CD4-positive, alpha-beta T cell treated with Interleukin-1 beta for 1 hour (primary cell): ENCODE measurements around the gene COL27A1.

Source experiments
- DNase-seq, 2 donors: peaks; one replicate each; pipeline ENCODE4 v3.0.0-alpha.2; 2020 to 2022

Gene COL27A1

DNA sequence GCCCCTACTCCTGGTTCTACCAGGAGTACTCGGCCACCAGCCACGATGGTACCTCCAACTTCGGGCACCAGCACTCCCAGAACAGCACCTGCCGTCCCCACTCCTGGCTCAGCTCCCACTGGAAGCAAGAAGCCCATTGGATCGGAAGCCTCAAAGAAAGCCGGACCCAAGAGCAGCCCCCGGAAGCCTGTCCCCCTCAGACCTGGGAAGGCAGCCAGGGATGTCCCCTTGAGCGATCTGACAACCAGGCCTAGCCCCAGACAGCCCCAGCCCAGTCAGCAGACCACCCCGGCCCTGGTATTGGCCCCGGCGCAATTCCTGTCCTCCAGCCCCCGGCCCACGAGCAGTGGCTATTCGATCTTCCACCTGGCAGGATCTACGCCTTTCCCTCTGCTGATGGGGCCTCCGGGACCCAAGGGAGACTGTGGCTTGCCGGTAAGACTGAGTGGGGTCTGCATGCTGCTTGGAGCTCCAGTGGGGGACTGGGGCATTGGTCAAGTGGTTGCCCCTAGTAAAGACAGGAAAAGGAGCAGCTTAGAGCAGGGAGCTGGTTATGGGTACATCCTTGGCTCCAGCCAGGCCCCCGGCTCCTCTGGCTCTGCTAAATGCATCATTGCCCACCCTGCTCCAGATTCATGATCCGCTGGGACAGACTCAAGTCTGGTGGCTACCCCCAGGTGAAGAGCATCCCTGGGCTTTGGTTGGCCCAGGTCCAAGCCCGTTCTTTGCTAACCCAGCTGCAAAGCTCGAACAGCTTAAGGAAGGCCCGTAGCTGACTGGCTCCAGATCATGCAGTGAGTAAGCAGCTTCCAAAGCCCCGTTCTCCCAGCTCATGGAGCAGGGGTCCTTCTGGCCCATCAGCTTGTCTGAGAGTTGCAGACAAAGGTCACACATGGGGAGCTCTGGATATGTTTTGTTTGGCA is 14.0 kb downstream of the COL27A1 start:
- no peak for DNase-seq

DNA sequence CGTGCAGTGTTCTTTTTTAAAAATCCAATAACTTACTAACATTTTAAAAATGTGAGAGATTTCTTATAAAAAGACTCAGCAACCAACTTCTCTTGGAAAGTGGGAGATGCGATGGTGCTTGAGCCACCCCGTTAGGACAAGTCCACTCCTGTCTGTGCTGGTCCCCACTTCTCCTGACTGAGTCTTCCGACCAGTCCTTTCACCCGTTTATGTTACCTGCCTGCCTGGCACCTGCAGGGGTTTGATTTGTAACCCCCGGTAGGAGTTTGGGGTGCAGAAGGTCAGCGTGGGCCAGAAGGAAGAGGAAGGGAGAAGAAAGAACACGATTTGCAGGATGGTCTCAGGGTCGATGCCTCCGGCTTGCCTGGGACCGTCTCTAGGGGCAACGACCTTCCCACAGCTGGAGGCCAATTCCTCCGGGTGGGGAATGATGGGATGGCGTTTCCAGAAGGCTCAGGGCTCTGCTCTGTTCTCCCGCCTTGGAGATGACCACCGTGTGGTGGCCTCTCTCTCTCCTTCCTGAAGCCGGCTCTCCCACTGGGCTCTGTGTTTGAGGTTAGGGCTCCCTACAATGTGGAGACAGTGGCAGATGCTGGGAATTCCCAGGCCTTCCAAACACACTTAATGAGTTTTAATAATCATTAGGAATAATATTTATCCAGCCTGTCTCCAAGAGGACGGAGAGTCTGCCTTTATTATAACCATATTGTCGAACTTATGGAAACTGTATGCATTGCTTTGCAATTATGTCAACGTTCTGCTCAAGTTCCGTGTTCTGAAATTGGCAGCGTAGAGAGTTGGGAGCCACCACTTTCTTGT is 14.8 kb downstream of the COL27A1 start:
- no peak for DNase-seq

DNA sequence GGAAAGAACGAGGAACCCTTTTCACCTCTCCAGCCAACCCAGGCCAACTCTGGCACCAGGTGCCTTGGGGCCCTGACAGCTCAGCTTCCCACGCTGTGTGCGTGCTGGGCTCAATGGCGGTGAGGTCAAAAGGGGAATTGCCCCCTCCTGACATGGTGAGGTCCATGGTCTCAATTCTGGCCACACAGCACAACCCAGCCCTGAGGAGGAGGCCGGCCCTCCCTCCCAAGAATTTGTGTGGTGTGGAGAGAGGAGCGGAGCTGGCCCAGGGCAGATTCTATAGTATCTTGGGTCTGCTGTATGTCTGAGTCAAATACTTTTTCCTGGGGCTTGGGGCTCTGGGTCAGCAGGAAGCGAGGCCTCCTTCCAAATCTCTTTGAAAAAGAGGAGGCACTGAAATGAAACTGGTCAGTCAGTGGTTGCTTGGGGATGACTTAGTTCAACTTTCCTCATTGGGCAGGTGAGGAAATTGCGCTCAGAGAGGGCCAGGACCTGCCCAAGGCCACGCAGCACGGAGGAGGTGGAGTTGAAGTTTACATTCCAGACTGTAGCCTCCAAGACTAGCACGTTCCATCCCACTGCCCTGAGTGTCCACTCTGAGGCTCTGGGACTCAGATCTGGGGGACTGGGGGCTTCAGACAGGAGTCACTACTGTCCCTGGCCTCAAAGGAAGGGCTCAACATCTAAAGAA is 15.6 kb downstream of the COL27A1 start:
- DNase-seq = no peak

DNA sequence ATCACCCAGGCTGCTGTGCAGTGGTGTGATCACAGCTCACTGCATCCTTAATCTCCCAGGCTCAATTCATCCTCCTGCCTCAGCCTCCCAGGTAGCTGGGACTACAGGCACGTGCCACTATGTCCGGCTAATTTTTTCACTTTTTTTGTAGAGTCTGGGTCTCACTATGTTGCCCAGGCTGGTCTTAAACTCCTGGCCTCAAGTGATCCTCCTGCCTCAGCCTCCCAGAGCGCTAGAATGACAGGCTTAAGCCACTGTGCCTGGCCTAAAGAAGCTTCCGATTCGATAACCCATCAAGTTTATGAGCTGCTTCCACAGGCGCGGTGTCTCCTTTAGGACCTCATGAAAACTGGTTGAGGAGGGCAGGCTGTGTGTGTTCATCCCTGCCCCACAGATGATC is 16.2 kb downstream of the COL27A1 start:
- DNase-seq = no peak

DNA sequence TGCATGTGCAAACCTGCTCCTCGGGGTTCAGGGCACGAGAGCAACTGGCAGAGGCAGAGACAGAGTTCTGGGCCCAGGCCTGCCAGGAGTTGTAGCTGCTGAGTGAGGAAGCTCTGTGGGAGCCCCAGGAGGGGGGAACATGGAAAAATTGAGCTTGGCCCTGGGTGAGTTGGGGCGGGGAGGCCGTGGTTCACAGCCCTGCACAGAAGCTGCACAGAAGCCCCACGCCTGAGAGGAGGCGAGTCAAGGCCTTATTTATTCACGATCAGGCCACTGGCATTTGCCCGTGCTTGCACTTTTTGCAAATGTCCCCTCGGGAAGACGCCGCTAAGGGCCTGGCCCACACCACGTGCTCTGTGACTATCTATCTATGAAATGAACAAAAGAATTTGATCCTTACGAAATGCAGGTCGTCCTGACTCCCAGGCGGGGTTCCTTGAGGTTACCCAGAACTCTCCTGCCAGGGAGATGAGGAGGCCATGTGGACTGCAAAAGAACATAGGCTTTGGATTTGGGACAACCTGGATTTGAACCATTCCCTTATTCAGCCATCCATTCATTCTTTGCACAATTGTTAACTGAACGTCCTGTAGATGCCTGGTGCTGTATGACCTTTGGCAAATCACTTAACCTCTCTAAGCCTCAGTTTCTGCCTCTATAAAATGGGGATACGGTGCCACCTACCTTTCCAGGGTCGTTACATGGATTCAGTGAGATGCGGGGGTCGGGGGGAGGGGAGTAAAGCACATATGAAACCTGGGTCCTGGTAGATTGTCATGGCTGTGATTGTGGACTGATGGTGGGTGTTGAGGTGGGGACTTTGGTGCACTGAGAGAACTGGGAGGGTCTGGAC is 17.9 kb downstream of the COL27A1 start:
- no peak for DNase-seq

DNA sequence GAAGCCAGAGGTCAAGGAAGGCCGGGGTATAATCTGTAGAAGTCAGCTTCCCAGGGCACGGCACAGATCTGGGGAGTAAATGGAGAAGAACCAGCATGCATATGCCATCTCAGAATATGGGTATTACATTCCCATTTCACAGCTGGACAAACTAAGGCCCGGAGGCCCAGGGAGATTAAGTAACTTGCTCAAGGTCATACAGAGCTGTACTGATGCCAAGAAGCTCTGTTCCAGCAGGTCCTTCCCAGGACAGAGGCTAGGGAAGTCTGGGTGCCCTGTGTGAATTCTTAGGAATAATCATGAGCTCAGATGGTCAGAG is 19.2 kb downstream of the COL27A1 start:
- no peak for DNase-seq

DNA sequence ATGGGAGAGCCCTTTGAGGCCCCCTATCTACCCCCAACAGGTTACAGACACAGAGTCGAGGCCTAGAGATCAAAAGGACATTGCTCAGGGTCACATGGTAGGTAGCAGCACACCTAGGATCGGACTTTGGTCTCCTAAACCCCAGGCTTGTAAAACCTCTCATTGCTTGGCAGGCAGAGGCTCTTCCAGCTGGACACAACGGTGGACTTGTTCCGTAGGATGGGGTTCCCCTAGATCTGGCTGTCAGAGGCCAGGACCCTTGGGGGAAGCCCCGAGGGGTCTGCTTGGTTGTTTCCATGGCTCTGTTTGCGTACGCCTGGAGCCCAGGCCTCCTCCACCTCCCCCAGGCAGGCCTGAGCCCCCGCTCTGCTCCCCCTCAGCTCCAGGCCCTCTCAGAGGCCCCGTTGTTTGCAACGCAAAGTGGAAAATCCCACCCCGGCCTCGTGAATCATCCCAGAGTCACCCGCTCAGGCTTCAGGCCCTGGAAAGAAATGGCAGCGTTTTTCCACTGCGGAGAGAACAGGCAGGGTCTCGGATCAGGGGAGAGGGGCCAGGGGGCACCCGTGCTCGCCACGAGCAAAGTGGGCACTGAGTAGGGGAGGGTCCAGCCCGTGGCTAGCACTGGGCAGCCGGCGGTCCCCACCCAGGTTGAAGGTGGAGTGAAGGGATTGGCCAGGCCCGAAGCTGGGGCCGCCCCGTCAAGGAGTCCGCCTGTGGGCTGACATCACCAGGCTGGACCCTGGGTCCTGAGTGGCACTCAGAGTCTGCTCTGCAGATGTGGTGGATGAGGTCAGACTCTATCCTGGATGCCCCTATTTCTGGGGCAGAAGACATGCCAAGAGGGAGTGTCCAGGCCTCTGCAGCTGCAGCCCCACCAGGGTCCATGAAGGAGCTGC is 19.8 kb downstream of the COL27A1 start:
- DNase-seq = no peak

DNA sequence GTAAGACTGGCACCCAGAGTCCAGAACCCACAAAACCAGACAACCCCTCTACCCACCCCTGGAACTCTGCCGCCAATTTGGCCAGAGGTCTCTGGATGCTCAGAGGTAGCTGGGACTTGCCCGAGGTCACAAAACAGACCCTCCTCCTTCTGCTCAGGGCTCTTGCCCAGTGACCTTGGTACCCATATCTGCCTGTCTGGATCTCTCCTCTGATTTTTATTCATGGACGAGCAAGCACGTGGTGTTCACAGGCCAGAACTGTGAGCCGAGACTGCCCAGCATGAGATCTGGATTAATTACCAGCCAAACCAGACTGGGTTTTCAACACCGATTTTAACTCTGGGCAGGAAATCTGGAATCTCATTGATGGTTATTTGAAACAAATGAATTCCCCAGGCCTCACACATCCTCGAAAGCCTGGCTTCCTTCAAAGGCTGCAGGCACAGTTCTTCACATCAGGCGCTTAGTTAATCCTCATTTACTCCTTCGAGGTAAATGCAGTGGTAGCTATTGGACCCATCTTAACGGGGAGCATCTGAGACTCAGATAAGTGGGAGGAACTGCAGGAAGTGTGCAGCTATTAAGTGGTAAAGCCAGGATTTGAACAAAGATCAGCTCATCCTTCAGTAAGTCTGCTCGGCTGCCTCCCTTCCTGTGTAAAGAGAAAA is 21.4 kb downstream of the COL27A1 start:
- DNase-seq = no peak

DNA sequence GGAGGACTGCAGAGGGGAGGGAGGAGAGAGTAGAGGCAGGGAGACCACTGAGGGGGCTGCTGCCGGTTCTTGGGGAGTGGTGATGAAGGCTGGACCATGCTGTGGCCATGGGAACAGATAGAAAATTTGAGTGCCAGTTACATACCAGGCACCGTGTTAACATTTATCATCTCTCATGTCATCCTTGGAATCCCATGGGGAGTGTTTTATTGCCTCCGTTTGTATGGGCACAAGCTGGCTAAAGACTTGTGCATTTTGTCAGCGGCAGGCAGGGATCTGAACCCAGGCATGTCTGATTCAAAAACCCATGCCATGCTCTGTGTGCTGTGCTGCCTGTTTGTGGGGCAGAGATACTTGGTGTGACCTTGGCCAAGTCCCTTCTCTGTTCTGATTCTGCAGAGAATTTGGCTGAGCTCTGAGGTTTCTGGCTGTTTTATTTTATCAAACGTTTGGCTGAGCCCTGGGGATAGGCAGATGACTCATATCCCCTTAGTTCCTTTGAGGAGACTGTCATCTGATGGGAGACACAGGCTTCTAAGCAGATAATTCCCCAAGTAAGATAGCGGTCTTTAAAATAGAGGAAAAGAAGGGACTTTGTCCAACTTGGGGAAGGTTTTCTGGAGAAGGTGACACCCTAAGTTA is 22.2 kb downstream of the COL27A1 start:
- DNase-seq = no peak

DNA sequence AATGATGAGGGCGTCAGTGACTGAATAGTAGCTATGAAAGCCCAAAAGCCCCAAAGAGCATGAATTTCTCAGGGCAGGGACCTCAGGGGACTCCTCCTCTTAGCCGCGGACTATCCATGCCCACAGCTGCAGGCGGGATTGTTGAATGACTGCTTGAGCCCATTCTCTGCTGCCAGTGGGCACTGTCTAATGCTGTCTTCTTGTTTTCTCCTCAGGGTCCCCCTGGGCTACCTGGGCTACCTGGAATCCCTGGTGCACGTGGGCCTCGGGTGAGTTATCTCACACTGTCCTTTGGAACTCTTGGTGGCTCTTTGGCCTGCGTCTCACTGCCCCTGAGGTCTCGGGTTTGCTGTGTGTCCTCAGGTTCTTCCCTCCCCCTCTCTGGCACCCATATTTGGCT is 22.7 kb downstream of the COL27A1 start:
- DNase-seq = no peak

DNA sequence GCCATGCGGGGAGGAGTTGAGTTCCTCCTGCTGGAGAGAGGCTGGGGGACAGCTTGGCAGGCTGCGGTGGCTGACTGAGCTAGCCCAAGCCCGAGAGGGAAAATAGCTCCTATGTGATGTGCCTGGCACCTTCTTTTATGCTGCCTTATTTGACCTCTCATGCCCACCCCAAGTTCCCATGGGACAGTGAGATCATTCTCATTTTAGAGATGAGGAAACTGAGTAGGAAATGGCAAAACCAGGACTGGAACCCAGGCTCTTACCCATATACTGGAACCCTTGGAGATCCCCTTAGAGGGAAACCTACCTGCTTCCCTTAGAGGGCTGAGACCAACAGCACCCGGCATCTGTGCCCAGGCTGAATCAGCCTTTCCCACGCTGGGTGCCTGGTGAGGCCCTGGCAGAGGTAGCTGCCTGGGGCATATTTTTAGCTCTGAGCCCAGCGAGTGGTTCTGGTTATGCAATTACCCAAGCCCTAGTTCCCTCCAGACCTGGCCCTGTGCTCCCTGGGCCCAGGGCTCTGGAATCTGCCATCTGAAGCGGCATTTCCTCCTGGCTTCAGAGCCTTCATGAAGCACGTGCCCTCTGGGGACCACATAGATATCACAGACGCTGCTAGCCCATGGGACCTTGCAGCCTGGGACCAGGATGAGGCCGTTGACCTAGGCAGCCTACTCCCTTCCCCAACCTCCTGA is 23.6 kb downstream of the COL27A1 start:
- no peak for DNase-seq

DNA sequence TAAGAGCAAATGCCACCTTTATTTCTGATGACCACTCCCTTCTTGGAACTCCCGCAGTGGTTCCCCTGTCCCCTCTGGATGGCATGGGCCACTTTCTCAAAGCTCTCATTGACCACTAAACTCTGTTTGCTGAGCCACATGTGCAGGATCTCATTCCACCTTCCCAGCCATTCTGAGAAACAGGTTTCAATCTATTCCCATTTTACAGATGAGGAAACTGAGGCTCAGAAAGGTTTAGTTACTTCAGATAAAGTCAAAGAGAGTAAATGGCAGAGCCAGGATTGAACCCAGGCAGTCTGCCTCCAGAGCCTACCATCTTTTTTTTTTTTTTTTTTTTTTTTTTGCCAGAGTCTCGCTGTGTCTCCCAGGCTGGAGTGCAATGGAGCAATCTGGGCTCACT is 24.2 kb downstream of the COL27A1 start:
- no peak for DNase-seq

DNA sequence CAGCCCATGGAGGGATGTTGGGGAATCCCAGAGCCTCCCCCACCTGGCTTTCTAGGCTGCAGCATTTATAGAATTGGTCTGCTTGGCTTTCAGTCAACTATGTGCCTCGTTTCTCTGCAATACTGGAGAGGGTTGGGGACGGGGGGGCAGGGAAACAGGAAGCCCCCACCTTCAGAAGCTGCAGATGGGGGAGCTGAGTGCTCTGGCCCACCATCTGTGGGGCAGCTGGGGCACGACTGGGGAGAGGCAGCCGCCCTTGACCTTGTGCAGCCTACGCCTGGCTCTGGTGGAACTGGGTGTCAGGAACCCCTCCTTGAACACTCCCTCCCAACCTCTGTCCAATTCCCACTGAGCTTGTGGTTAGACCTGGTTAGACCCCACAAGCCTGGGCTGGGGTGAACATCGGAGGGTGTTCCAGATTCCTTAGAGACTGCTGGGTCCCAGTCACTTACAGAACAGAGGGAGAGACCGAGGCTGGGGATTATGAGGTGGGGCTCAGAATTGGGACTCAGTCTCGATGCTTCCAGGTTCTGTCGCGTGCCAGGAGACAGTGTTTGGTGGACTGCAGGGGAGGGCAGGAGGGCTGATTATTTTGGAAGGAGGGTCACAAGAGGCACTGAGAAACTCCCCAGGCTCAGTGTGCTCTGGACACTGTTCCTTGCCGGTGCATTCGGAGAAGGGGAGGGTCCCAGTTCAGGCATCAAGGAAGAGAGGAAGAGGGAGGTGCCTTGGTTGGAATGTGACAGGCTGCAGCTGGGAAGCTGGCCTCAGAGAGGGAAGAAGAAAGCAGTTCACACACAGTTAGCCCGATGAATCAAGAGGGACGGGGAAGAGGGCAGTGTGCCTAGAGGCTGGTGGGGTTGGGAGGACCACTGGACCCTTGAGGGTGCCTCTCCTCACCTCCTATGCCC is 25.6 kb downstream of the COL27A1 start:
- no peak for DNase-seq

DNA sequence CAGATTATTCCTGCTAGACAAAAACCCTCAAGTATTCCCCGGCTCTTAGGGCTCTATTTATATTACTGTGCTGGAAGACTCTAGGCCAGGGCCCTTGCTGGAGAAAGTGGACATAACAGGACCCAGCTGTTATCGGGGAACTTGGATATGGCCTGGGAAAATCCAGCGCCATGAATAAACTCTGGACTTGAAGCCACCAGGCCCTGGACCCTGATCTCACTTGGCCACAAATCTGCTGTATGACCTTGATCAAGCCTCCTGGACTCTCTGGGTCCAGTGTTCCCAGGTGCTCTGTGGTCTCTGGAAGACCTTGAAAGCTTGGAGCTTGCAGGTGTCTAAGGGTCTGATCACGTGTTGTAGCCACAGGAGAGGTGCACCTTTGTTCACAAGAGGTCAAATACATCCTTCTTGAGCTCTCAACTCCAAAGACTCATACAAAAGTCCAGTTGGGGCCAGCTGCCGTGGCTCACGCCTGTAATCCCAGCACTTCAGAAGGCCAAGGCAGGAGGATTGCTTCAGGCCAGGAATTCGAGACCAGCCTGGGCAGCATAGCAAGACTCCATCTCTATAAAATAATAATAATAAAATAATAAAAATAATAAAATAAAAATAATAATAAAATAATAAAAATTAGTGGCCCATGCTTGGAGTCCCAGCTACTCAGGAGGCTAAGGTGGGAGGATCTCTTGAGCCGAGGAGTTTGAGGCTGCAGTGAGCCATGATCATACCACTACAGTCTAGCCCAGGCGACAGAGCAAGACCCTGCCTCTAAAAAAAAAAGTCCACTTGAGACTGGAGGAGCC is 26.5 kb downstream of the COL27A1 start:
- no peak for DNase-seq

DNA sequence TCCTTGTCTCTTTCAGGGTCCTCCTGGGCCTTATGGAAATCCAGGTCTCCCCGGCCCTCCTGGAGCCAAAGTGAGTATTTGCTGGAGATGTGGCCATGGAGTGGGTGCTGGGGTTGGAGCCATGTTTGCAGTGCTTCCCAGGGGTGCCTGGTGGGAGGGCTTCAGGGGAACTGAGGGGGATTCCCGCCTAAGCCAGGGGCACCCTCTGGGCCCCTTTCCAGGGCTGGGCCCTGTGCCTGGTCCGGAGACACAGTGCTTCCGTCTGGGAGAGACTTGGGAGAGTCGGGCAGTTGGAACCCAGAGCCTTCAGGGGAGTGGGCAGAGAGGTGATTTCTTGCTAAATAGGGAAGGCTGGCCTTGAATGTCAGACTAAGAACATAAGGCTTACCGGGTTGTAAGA is 27.7 kb downstream of the COL27A1 start:
- no peak for DNase-seq

DNA sequence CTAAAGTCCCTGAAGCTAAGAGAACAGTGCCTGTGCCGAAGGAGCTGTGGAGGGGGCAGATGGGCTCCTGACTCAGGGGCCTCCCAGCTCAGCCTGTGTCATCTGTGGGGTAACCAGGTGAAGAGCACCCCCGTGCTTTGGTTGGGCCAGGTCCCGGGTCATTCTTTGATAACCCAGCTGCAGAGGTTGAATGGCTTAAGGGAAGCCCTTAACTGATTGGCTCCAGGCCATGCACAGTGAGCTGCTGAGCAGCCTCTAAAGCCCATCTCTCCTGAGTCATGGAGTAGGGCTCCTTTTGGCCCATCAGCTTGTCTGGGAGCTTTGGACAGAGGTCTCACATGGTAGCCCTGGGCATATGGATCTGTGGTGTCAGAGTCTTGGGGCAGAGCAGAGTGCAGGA is 28.7 kb downstream of the COL27A1 start:
- no peak for DNase-seq

DNA sequence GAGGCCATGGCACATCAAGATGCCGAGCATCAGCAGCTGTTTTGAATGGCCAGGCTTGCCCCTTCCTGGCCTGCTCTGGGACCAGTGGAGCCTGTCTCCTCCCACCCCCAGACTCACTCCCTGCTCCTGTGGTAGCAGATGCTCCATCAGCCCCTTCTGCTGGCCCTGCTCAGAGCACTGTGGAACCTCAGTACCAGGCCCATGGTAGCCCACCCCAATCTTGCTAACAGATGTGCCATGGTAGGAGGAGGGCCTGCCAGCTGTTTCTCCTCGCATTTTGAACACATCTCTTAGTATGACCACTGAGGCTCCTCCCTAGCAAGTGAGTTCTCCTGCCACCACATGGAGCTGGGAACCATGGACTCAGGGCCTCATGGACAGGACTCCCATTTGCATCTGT is 29.5 kb downstream of the COL27A1 start:
- no peak for DNase-seq
